Right lobe of liver (tissue), 6 donors: ENCODE data around the gene LRBA. TPM values are rescaled to one million over a fixed set of nuclear protein-coding genes. Genes with fewer than 3 reads are reported as not detected.

ENCODE experiments used
- ATAC-seq, 4 donors: fragments of 200-7000 bp; cut with Tn5 transposase; one replicate each; pipeline ENCODE4 v1.9.1; 2020; ENCODE audit warnings: mild to moderate bottlenecking in 4 of 4, moderate library complexity in 4 of 4
- DNase-seq, 3 donors: peaks; one replicate each; pipeline ENCODE4 v3.0.0-alpha.2; 2020
- H3K27ac ChIP-seq, 3 donors: fragments of 200-600 bp; one replicate each; pipeline ENCODE4 v1.8.0; 2022
- H3K27me3 ChIP-seq, 2 donors: fragments of 200-600 bp; one replicate each; pipeline ENCODE4 v1.8.0; 2022
- H3K36me3 ChIP-seq, 4 donors: fragments of 200-600 bp; sonication (generic) in 1 of 4; one replicate each; pipeline versions ENCODE4 v1.5.1 to v1.8.0; 2017 to 2022; ENCODE audit warnings: control low read depth in 1 of 4
- H3K4me1 ChIP-seq, 4 donors: fragments of 200-600 bp; sonication (generic) in 1 of 4; one replicate each; pipeline versions ENCODE4 v1.5.1 to v1.8.0; 2017 to 2022; ENCODE audit warnings: control low read depth in 1 of 4
- H3K4me3 ChIP-seq, 3 donors: fragments of 200-600 bp; one replicate each; pipeline ENCODE4 v1.8.0; 2022
- H3K9me3 ChIP-seq, 4 donors: fragments of 200-600 bp; sonication (generic) in 1 of 4; one replicate each; pipeline versions ENCODE4 v1.5.1 to v1.8.0; 2017 to 2022; ENCODE audit warnings: control low read depth in 1 of 4
- POLR2A ChIP-seq: fragments of 450-650 bp; IDR thresholded peaks from one replicate; pipeline ENCODE4 v1.6.1; 2017; ENCODE audit warnings: antibody characterized with exemption, mild to moderate bottlenecking
- WGBS: methylation state at CpG from one replicate; pipeline ENCODE4 v1.1.6; 2018; ENCODE audit warnings: low coverage, low lambda C conversion rate; ENCODE audit not compliant: insufficient coverage; ENCODE audit errors: missing lambda C conversion rate; 5-methylcytosine and 5-hydroxymethylcytosine counted together
- intact Hi-C, 2 donors: fragments of 100-400 bp; cut with DNase I; formaldehyde crosslinking; loops; one replicate each; pipeline versions ENCODE4 v1.11.2 to v1.14.1; 2022
- total RNA-seq, 6 experiments: library from RNA; depleted of rRNA in 2 of 6; stranded (reverse); fragments of >200 nt in 2 of 6; fragmentation: NEBNext Ultra II Directional in 3 of 6; extraction: Animal tissue kit (Norgen Biotek cat#: 25700) in 3 of 6; gene quantifications; one replicate each; pipeline versions ENCODE4 v1.1.0 to v1.2.4, GENCODE V29; 2016 to 2023
- TF ChIP-seq, protein P1 (sequence below), 4 donors: fragments of 200-600 bp in 3 of 4; fragments of 450-650 bp in 1 of 4; IDR thresholded peaks; one replicate each; pipeline versions ENCODE4 v1.5.1 to v1.8.0; 2016 to 2022; ENCODE audit warnings: antibody characterized with exemption in 4 of 4, mild to moderate bottlenecking in 2 of 4
- donor health status: DM: no; HTN: yes; CAD: no.
- donor health status: DM: no; HTN: no; CAD: no.
- donor health status: DM: no; HTN: no; CAD: no.
- donor health status: DM: no; HTN: yes; CAD: no.
- donor health status: DM: no; HTN: yes; CAD: no.

The LRBA gene
- total RNA-seq, 6 experiments from 2014 or later = 18.9 to 48.1 (median 24.5) TPM

- intact Hi-C loops = no loop called here
- peaks cover 0 to 2% (median under 1%) of the 10 kb centered on the region in 4 donors for H3K36me3 ChIP-seq
- no peak for ATAC-seq
- H3K4me1 ChIP-seq = no peaks in the 10 kb centered on the region
- H3K9me3 ChIP-seq = no peaks in the 10 kb centered on the region
- H3K4me3 ChIP-seq = no peak overlapping the region
- 96% methylated on average over 2 of the region's 4 CpGs for WGBS
- DNase-seq = no peak
- TF ChIP-seq, protein P1, sequence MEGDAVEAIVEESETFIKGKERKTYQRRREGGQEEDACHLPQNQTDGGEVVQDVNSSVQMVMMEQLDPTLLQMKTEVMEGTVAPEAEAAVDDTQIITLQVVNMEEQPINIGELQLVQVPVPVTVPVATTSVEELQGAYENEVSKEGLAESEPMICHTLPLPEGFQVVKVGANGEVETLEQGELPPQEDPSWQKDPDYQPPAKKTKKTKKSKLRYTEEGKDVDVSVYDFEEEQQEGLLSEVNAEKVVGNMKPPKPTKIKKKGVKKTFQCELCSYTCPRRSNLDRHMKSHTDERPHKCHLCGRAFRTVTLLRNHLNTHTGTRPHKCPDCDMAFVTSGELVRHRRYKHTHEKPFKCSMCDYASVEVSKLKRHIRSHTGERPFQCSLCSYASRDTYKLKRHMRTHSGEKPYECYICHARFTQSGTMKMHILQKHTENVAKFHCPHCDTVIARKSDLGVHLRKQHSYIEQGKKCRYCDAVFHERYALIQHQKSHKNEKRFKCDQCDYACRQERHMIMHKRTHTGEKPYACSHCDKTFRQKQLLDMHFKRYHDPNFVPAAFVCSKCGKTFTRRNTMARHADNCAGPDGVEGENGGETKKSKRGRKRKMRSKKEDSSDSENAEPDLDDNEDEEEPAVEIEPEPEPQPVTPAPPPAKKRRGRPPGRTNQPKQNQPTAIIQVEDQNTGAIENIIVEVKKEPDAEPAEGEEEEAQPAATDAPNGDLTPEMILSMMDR (IDR thresholded peaks at IDR 0.05) = no peak
- TF ChIP-seq POLR2A = no peak
- no peaks in the 10 kb centered on the region for H3K27me3 ChIP-seq
- H3K27ac ChIP-seq = no peak overlapping the region
These were observed 160.5 kb downstream of the LRBA start for GRCh38 chr4:150854600-150854999.

- H3K36me3 ChIP-seq = peaks cover 0 to 6% (median 1%) of the 10 kb centered on the region in 4 donors
- H3K4me3 ChIP-seq = no peak overlapping the region
- H3K4me1 ChIP-seq = no peaks in the 10 kb centered on the region
- H3K27ac ChIP-seq = no peak overlapping the region
- no peaks in the 10 kb centered on the region for H3K9me3 ChIP-seq
- no peak for TF ChIP-seq POLR2A
- TF ChIP-seq, protein P1 (IDR thresholded peaks at IDR 0.05) = no peak
- ATAC-seq (no peak), DNase-seq (no peak)
- H3K27me3 ChIP-seq = no peaks in the 10 kb centered on the region
- intact Hi-C loops = no loop called here
- WGBS = 55% methylated on average over 2 of the region's 2 CpGs
These were observed 161.2 kb downstream of the LRBA start for GRCh38 chr4:150853882-150854281.

DNA sequence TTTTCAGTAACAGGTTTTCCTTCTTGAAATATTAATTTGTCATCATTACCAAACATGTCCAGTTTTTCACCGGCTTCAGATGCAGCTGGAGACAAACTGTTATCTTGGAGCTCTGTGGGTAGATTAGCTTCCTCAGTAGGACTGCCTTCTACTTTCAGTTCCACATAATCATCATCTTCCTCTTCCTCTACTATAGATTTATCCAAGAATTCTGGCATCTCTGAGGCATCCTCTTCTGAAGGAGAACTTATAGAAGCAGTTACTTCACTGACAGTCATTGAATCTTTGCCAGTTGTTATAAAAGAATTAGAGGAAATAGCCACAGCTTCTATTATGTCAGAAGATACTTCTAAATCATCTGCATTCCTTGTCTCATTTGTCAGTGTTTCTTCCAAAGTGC, 162.9 kb downstream of the LRBA start:
- intact Hi-C loops = no loop called here
- ATAC-seq (peak in 3 of 4 donors; percentile 30 to 50 (median 35)), DNase-seq (no peak)
- Histone ChIP-seq H3K36me3 (peaks cover 0 to 6% (median 1%) of the 10 kb centered on the region in 4 donors), H3K9me3 (no peaks in the 10 kb centered on the region), H3K4me1 (no peaks in the 10 kb centered on the region), H3K27me3 (no peaks in the 10 kb centered on the region), H3K27ac (no peak overlapping the region), H3K4me3 (no peak overlapping the region)
- TF ChIP-seq, protein P1 (IDR thresholded peaks at IDR 0.05) = no peak
- no peak for TF ChIP-seq POLR2A
- WGBS = 55% methylated on average over 1 of the region's 1 CpG

DNA sequence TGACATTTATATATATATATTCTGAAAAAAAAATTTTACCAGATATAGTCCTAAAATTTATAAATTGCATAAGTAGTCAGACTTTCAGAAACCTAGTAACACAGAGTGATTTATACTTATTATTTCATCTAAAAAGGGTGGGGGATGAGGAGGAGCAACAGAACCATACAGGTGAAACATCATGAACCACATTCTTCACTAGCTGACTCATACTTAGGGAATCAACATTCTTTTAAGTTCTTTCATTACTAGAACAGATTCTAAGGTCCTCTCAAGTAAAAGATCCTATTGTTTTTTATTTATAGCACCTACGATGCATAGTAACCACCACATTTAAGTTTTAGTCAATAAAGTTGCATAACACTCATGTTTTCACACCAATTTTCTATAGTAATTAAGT, 166.1 kb downstream of the LRBA start:
- intact Hi-C loops = no loop called here
- no peak for DNase-seq
- ATAC-seq = no peak
- Histone ChIP-seq H3K9me3 (no peaks in the 10 kb centered on the region), H3K27ac (no peak overlapping the region), H3K4me3 (no peak overlapping the region), H3K4me1 (no peaks in the 10 kb centered on the region), H3K27me3 (no peaks in the 10 kb centered on the region), H3K36me3 (peaks cover 0 to 6% (median 1%) of the 10 kb centered on the region in 4 donors)
- TF ChIP-seq, protein P1 (IDR thresholded peaks at IDR 0.05) = no peak
- TF ChIP-seq POLR2A = no peak
- 89% methylated on average over 1 of the region's 1 CpG for WGBS

GRCh38 chr4:150828159-150828558, 186.9 kb downstream of the LRBA start:
- Histone ChIP-seq H3K4me3 (no peak overlapping the region), H3K36me3 (no peaks in the 10 kb centered on the region), H3K4me1 (no peaks in the 10 kb centered on the region), H3K9me3 (no peaks in the 10 kb centered on the region), H3K27me3 (no peaks in the 10 kb centered on the region), H3K27ac (no peak overlapping the region)
- WGBS = 65% methylated on average over 8 of the region's 8 CpGs
- DNase-seq (no peak), ATAC-seq (peak; percentile 25 to 43 (median 26))
- intact Hi-C loops = no loop called here
- TF ChIP-seq POLR2A = no peak
- TF ChIP-seq, protein P1 (IDR thresholded peaks at IDR 0.05) = no peak
